ENCODE results near the gene GTF3C2. TPM values are rescaled to one million over a fixed set of nuclear protein-coding genes. Genes with fewer than 3 reads are reported as not detected.
"Not testable (repeated sequence)": the region's sequence is repeated elsewhere in the genome, so short reads cannot be mapped to it uniquely, and the experiment has no call there.

The GTF3C2 gene
- total and polyA plus RNA-seq, 10 of the 15 experiments (the other 5 are each of a cell fraction or from before 2014, with no cell fraction given): 45.9 to 105 (median 80.3) TPM

GRCh38 chr2:27353762-27354596, 2.6 kb downstream of the GTF3C2 start (continued):
- TF ChIP-seq, protein P1, sequence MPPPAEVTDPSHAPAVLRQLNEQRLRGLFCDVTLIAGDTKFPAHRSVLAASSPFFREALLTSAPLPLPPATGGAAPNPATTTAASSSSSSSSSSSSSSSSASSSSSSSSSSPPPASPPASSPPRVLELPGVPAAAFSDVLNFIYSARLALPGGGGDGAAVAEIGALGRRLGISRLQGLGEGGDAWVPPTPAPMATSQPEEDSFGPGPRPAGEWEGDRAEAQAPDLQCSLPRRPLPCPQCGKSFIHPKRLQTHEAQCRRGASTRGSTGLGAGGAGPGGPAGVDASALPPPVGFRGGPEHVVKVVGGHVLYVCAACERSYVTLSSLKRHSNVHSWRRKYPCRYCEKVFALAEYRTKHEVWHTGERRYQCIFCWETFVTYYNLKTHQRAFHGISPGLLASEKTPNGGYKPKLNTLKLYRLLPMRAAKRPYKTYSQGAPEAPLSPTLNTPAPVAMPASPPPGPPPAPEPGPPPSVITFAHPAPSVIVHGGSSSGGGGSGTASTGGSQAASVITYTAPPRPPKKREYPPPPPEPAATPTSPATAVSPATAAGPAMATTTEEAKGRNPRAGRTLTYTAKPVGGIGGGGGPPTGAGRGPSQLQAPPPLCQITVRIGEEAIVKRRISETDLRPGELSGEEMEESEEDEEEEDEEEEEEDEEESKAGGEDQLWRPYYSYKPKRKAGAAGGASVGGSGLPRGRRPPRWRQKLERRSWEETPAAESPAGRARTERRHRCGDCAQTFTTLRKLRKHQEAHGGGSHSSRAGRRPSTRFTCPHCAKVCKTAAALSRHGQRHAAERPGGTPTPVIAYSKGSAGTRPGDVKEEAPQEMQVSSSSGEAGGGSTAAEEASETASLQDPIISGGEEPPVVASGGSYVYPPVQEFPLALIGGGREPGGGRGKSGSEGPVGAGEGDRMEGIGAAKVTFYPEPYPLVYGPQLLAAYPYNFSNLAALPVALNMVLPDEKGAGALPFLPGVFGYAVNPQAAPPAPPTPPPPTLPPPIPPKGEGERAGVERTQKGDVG (CRISPR knock-in tag; IDR thresholded peaks at IDR 0.05): no peak
- TF ChIP-seq FOXK2 (IDR thresholded peaks at IDR 0.05): no peak
- TF ChIP-seq, protein P2, sequence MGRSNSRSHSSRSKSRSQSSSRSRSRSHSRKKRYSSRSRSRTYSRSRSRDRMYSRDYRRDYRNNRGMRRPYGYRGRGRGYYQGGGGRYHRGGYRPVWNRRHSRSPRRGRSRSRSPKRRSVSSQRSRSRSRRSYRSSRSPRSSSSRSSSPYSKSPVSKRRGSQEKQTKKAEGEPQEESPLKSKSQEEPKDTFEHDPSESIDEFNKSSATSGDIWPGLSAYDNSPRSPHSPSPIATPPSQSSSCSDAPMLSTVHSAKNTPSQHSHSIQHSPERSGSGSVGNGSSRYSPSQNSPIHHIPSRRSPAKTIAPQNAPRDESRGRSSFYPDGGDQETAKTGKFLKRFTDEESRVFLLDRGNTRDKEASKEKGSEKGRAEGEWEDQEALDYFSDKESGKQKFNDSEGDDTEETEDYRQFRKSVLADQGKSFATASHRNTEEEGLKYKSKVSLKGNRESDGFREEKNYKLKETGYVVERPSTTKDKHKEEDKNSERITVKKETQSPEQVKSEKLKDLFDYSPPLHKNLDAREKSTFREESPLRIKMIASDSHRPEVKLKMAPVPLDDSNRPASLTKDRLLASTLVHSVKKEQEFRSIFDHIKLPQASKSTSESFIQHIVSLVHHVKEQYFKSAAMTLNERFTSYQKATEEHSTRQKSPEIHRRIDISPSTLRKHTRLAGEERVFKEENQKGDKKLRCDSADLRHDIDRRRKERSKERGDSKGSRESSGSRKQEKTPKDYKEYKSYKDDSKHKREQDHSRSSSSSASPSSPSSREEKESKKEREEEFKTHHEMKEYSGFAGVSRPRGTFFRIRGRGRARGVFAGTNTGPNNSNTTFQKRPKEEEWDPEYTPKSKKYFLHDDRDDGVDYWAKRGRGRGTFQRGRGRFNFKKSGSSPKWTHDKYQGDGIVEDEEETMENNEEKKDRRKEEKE (IDR thresholded peaks at IDR 0.05): no peak
- TF ChIP-seq E4F1 (IDR thresholded peaks at IDR 0.05; ENCODE audit: borderline replicate concordance, partially characterized antibody): no peak
- no peak for TF ChIP-seq FOS (IDR thresholded peaks at IDR 0.05; ENCODE audit: borderline replicate concordance, extremely low read depth, insufficient read length)
- no peak for TF ChIP-seq KLF5 (IDR thresholded peaks at IDR 0.05; ENCODE audit: partially characterized antibody)
- no peak for TF ChIP-seq BRCA1 (IDR thresholded peaks at IDR 0.05; ENCODE audit: low read depth, low read length)

DNA sequence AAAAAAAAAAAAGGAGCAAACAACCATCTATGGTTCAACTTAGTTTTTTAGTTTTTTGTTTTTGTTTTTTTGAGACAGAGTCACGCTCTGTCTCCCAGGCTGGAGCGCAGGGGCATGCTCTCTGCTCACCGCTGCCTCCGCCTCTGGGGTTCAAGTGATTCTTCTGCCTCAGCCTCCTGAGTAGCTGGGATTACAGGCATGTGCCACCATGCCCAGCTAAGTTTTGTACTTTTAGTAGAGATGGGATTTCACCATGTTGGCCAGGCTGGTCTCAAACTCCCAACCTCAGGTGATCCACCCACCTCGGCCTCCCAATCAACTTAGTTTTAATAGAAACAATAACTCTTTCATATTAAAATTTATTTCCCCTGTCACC, 3.2 kb downstream of the GTF3C2 start:
- H3K36me3 ChIP-seq (ENCODE audit: control insufficient read depth in 2 of 2, insufficient read depth in 2 of 2, low read length in 1 of 2); H4K20me1 ChIP-seq (ENCODE audit: control insufficient read depth, insufficient read depth); H3K4me1 ChIP-seq (ENCODE audit: control insufficient read depth, insufficient read depth, low read length); in situ Hi-C loops (cut with MboI); H3K9me3 ChIP-seq (replicated peaks; ENCODE audit: control insufficient read depth, insufficient read depth, low read length); H3K4me3 ChIP-seq; H3K27ac ChIP-seq (ENCODE audit: control insufficient read depth, insufficient read depth); DNase-seq (ENCODE audit: low read depth, low spot score); H3K27me3 ChIP-seq (replicated peaks in 1 of 2; ENCODE audit: control insufficient read depth in 2 of 2, insufficient read depth in 2 of 2, low read length in 1 of 2); FAIRE-seq; H2AFZ ChIP-seq (ENCODE audit: control insufficient read depth, low read depth, low read length); H3K9ac ChIP-seq (ENCODE audit: control insufficient read depth, insufficient read depth, low read length); BruUV-seq (replicated peaks); H3K4me2 ChIP-seq (ENCODE audit: control insufficient read depth, insufficient read depth); ATAC-seq: not testable (repeated sequence)
- WGBS (ENCODE audit: insufficient coverage, insufficient replicate concordance, low lambda C conversion rate, missing lambda C conversion rate): 94% methylated on average over 5 of the region's 5 CpGs
- RAD21 ChIA-PET (ENCODE audit: unreplicated experiment): interaction anchor here (0.7 kb wide), 1 partner anchor 92 kb away, joined by 3 read pairs; no protein-coding TSS in a partner anchor
- intact Hi-C loops (cut with micrococcal nuclease; ENCODE audit: unreplicated experiment): loop anchor here (10.0 kb wide), 1 partner anchor 139 kb away; the partner anchor contains the start of genes ATRAID, CAD and SLC5A6
- H3K79me2 ChIP-seq (ENCODE audit: control insufficient read depth, insufficient read depth, low read length): peaks cover 72% of the 10 kb centered on the region
- POLR2A ChIA-PET: interaction anchor here (1.2 to 1.7 kb wide), 3 partner anchors 10 to 74 kb away, joined by 4 read pairs; partner anchors contain the start of genes EIF2B4 and SNX17
- SMC1A ChIA-PET (ENCODE audit: uncharacterized antibody, unreplicated experiment): interaction anchor here (0.6 to 2.6 kb wide), 4 partner anchors 10 to 39 kb away, joined by 3 to 9 read pairs (median 4); partner anchors contain the start of gene EIF2B4
- CTCF ChIA-PET: interaction anchor here (1.2 to 3.3 kb wide), 5 partner anchors 9 to 330 kb away, joined by 5 to 7 read pairs (median 7); no protein-coding TSS in a partner anchor

Data from GM12878 (cell line).